B cell (primary cell): ENCODE measurements around the gene LSM3. TPM values are rescaled to one million over a fixed set of nuclear protein-coding genes. Genes with fewer than 3 reads are reported as not detected.

Experiments used
- ATAC-seq: fragments of 200-7000 bp; cut with Tn5 transposase; one replicate; pipeline ENCODE4 v1.10.0; 2021; ENCODE audit warnings: low read depth, mild to moderate bottlenecking, moderate number of reproducible peaks, moderate library complexity
- CTCF ChIA-PET: fragments of 350-600 bp; sonication (Branson Sonifier 250); formaldehyde crosslinking; loops from one replicate; lab custom pipeline; 2021; ENCODE audit warnings: antibody characterized with exemption, inconsistent platforms; lab: Charles Lee
- POLR2A ChIA-PET: fragments of 350-600 bp; sonication (Branson Sonifier 250); formaldehyde crosslinking; loops from one replicate; lab custom pipeline; 2021; ENCODE audit warnings: antibody characterized with exemption; lab: Charles Lee
- DNase-seq: peaks from one replicate; pipeline ENCODE4 v3.0.0; 2013
- H2AFZ ChIP-seq: 2 replicates; pipeline ENCODE4 v1.6.1; 2012; ENCODE audit warnings: mild to moderate bottlenecking, low read depth, low read length; ENCODE audit not compliant: insufficient read depth, poor library complexity, severe bottlenecking
- H3K27ac ChIP-seq, 2 donors: 1 replicate in 1 of 2; 2 replicates in 1 of 2; pipeline ENCODE4 v1.5.1; 2012 to 2013; ENCODE audit warnings: low read length in 2 of 2, mild to moderate bottlenecking in 2 of 2, moderate library complexity in 1 of 2
- H3K27me3 ChIP-seq, 4 experiments: fragments of 200-600 bp in 1 of 4; sonication (generic) in 1 of 4; replicated peaks in 1 of 4; 1 replicate in 2 of 4; 2 replicates in 2 of 4; pipeline versions ENCODE4 v1.6.1 to v1.7.0; 2013 to 2016; ENCODE audit warnings: low read length in 3 of 4, mild to moderate bottlenecking in 2 of 4, mixed read lengths in 1 of 4, moderate library complexity in 1 of 4; ENCODE audit not compliant: insufficient read depth in 4 of 4, control insufficient read depth in 3 of 4; ENCODE audit errors: control extremely low read depth in 1 of 4
- H3K36me3 ChIP-seq, 2 experiments: replicated peaks in 1 of 2; 1 replicate in 1 of 2; 2 replicates in 1 of 2; pipeline versions ENCODE4 v1.6.1 to v1.7.1; 2013; ENCODE audit warnings: low read length in 1 of 2; ENCODE audit not compliant: insufficient read depth in 2 of 2, control insufficient read depth in 1 of 2; ENCODE audit errors: control extremely low read depth in 1 of 2, extremely low read depth in 1 of 2
- H3K4me1 ChIP-seq, 2 donors: fragments of 200-600 bp in 1 of 2; sonication (generic) in 1 of 2; 1 replicate in 1 of 2; 2 replicates in 1 of 2; pipeline versions ENCODE4 v1.5.1 to v1.6.1; 2013 to 2017; ENCODE audit warnings: low read length in 2 of 2; ENCODE audit not compliant: control insufficient read depth in 2 of 2, insufficient read depth in 2 of 2
- H3K4me2 ChIP-seq: replicated peaks from 2 replicates; pipeline ENCODE3; 2012; ENCODE audit warnings: mild to moderate bottlenecking, low read depth, low read length; ENCODE audit not compliant: poor library complexity, severe bottlenecking
- H3K4me3 ChIP-seq, 5 experiments: fragments of 200-600 bp in 1 of 5; sonication (generic) in 1 of 5; 1 replicate in 3 of 5; 2 replicates in 2 of 5; pipeline versions ENCODE4 v1.5.1 to v1.7.0; 2011 to 2016; ENCODE audit warnings: low read length in 4 of 5, mild to moderate bottlenecking in 4 of 5, low read depth in 2 of 5, control low read depth in 1 of 5, moderate library complexity in 1 of 5; ENCODE audit not compliant: insufficient read depth in 1 of 5; ENCODE audit errors: control extremely low read depth in 1 of 5, extremely low read depth in 1 of 5
- H3K79me2 ChIP-seq: fragments of 200-600 bp; sonication (generic); one replicate; pipeline ENCODE4 v1.6.0; 2016; ENCODE audit warnings: low read length; ENCODE audit not compliant: control insufficient read depth, insufficient read depth
- H3K9ac ChIP-seq: fragments of 200-600 bp; sonication (generic); 2 replicates; pipeline ENCODE4 v1.6.1; 2017; ENCODE audit warnings: mild to moderate bottlenecking, low read length, moderate library complexity
- H3K9me3 ChIP-seq, 3 donors: one replicate each; pipeline versions ENCODE4 v1.6.1 to v1.7.1; 2013; ENCODE audit warnings: low read length in 2 of 3; ENCODE audit not compliant: control insufficient read depth in 2 of 3, insufficient read depth in 1 of 3; ENCODE audit errors: control extremely low read depth in 1 of 3
- H4K20me1 ChIP-seq: 2 replicates; pipeline ENCODE4 v1.6.0; 2012; ENCODE audit warnings: mild to moderate bottlenecking, low read length; ENCODE audit not compliant: insufficient read depth, control insufficient read depth, poor library complexity, severe bottlenecking
- H3K27ac Mint-ChIP-seq: one replicate; pipeline ENCODE4 v1.8.0; 2021; ENCODE audit warnings: mixed read lengths
- H3K27me3 Mint-ChIP-seq: one replicate; pipeline ENCODE4 v1.8.0; 2021; ENCODE audit warnings: mixed read lengths
- H3K4me1 Mint-ChIP-seq: one replicate; pipeline ENCODE4 v1.8.0; 2021; ENCODE audit warnings: mixed read lengths
- H3K4me3 Mint-ChIP-seq: one replicate; pipeline ENCODE4 v1.8.0; 2021; ENCODE audit warnings: mixed read lengths
- H3K9me3 Mint-ChIP-seq: one replicate; pipeline ENCODE4 v1.8.0; 2022; ENCODE audit warnings: mixed read lengths; ENCODE audit not compliant: insufficient read depth
- CTCF ChIP-seq: fragments of 200-600 bp; IDR thresholded peaks from one replicate; pipeline ENCODE4 v1.8.0; 2022; ENCODE audit warnings: antibody characterized with exemption, mild to moderate bottlenecking
- EZH2 ChIP-seq: IDR thresholded peaks from 2 replicates; pipeline ENCODE4 v1.6.1; 2012; ENCODE audit warnings: borderline replicate concordance, low read depth, mild to moderate bottlenecking, moderate library complexity, low read length; ENCODE audit not compliant: insufficient read depth, poor library complexity, severe bottlenecking
- WGBS: methylation state at CpG from one replicate; pipeline ENCODE4 v1.1.5; 2013; ENCODE audit warnings: missing lambda C conversion rate; ENCODE audit not compliant: insufficient coverage; 5-methylcytosine and 5-hydroxymethylcytosine counted together
- intact Hi-C: fragments of 100-400 bp; cut with micrococcal nuclease; formaldehyde crosslinking; loops from one replicate; pipeline ENCODE4 v1.10.0; 2022
- polyA plus RNA-seq: library from polyadenylated mRNA; depleted of rRNA; stranded (reverse); fragments of >200 nt; gene quantifications from 2 replicates; pipeline ENCODE4 v1.2.3, GENCODE V29; 2012
- total RNA-seq, 2 donors: library from RNA; stranded (reverse); fragments of 120-200 nt in 1 of 2; gene quantifications; 1 replicate in 1 of 2; 2 replicates in 1 of 2; pipeline versions ENCODE4 v1.2.3 to v1.2.4, GENCODE V29; 2013 to 2022

The LSM3 gene
- total and polyA plus RNA-seq, 2 donors (not counting 1 experiment from before 2014, with no cell fraction given): 2.8 to 10.0 TPM

- Histone ChIP-seq H2AFZ (no peak overlapping the region), H3K4me1 (no peaks in the 10 kb centered on the region), H3K9me3 (no peaks in the 10 kb centered on the region), H4K20me1 (peaks cover 9% of the 10 kb centered on the region), H3K36me3 (peaks cover 2 to 27% of the 10 kb centered on the region in 2 experiments), H3K4me2 (no peak overlapping the region), H3K9ac (no peak overlapping the region), H3K79me2 (peaks cover 18% of the 10 kb centered on the region), H3K27me3 (no peaks in the 10 kb centered on the region), H3K4me3 (no peak overlapping the region), H3K27ac (no peak overlapping the region)
- H3K27me3 Mint-ChIP-seq: no peaks in the 10 kb centered on the region
- peaks cover 2% of the 10 kb centered on the region for H3K4me1 Mint-ChIP-seq
- ATAC-seq (no peak), DNase-seq (no peak)
- intact Hi-C loops: no loop called here
- no peak overlapping the region for H3K27ac Mint-ChIP-seq
- CTCF ChIA-PET: interaction anchor here (1.3 kb wide), 1 partner anchor 722 kb away, joined by 3 read pairs; no protein-coding TSS in a partner anchor
- no peak overlapping the region for H3K4me3 Mint-ChIP-seq
- POLR2A ChIA-PET: no interaction called here
- no peaks in the 10 kb centered on the region for H3K9me3 Mint-ChIP-seq
- TF ChIP-seq EZH2 (no peak), CTCF (no peak)
- 100% methylated on average over 3 of the region's 4 CpGs for WGBS
Observed at GRCh38 chr3:14199641-14200040, 21.0 kb downstream of the LSM3 start.

GRCh38 chr3:14200276-14200675 is 21.7 kb downstream of the LSM3 start:
- Mint-ChIP-seq H3K4me3 (no peak overlapping the region), H3K27me3 (no peaks in the 10 kb centered on the region), H3K27ac (no peak overlapping the region), H3K9me3 (no peaks in the 10 kb centered on the region), H3K4me1 (peaks cover 2% of the 10 kb centered on the region)
- intact Hi-C loops: no loop called here
- ChIA-PET POLR2A (interaction anchor here (1.3 kb wide), 1 partner anchor 22 kb away, joined by 4 read pairs; the partner anchor contains the start of genes LSM3 and XPC), CTCF (interaction anchor here (0.7 to 1.3 kb wide), 3 partner anchors 20 to 721 kb away, joined by 3 read pairs; no protein-coding TSS in a partner anchor)
- no peak for DNase-seq
- no peak for TF ChIP-seq EZH2
- Histone ChIP-seq H3K79me2 (peaks cover 11% of the 10 kb centered on the region), H3K36me3 (peaks cover 2 to 27% of the 10 kb centered on the region in 2 experiments), H3K4me3 (no peak overlapping the region), H3K27me3 (no peaks in the 10 kb centered on the region), H4K20me1 (peaks cover 3% of the 10 kb centered on the region), H3K9ac (no peak overlapping the region), H3K4me2 (no peak overlapping the region), H2AFZ (no peak overlapping the region), H3K4me1 (no peaks in the 10 kb centered on the region), H3K27ac (no peak overlapping the region), H3K9me3 (no peaks in the 10 kb centered on the region)
- WGBS: 100% methylated on average over 3 of the region's 4 CpGs
- ATAC-seq: no peak
